PFSK-1 (cell line): ENCODE data around the gene PIK3C3.

Experiments used
- FOXP2 ChIP-seq: optimal IDR thresholded peaks from 2 replicates; pipeline ENCODE3; 2011; ENCODE audit warnings: borderline replicate concordance, control low read depth, inconsistent platforms; ENCODE audit not compliant: insufficient read depth; ENCODE audit errors: extremely low read length, extremely low read depth
- POLR2AphosphoS5 ChIP-seq: IDR thresholded peaks from 2 replicates; pipeline ENCODE4 v1.6.1; 2012; ENCODE audit warnings: low read depth, mild to moderate bottlenecking, control low read depth, low read length, moderate library complexity
- SIN3A ChIP-seq: IDR thresholded peaks from 2 replicates; pipeline ENCODE4 v1.6.1; 2012; ENCODE audit warnings: mild to moderate bottlenecking, low read length, moderate library complexity, borderline replicate concordance; ENCODE audit not compliant: insufficient read depth
- TAF1 ChIP-seq: IDR thresholded peaks from 2 replicates; pipeline ENCODE4 v1.6.1; 2012; ENCODE audit warnings: low read length, control low read depth, borderline replicate concordance; ENCODE audit not compliant: insufficient read depth
- TF ChIP-seq, protein P1 (sequence below), 2 experiments: IDR thresholded peaks; 2 replicates each; pipeline versions ENCODE4 v1.6.1 to v1.8.0; 2011 to 2012; ENCODE audit warnings: low read depth in 2 of 2, low read length in 2 of 2, control low read depth in 1 of 2, inconsistent platforms in 1 of 2, mild to moderate bottlenecking in 1 of 2, moderate library complexity in 1 of 2; ENCODE audit not compliant: insufficient read depth in 1 of 2

PIK3C3 gene

DNA sequence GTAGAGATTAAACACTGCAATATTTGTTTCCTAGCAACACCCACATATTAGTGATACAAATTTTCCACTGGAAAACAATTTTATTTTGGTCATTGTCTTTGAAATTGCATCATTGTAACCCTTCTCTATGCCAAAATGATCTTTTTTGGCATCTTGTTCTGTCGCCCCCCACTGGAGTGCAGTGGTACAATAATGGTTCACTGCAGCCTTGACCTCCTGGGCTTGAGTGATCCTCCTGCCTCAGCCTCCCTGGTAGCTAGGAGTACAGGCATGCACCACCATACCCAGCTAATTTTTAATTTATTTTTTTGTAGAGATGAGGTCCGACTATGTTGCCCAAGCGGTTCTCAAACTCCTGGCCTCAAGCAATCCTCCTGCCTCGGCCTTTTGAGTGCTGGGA lies 117.4 kb downstream of the PIK3C3 start:
- TF ChIP-seq FOXP2 (no peak), SIN3A (no peak), TAF1 (no peak), POLR2AphosphoS5 (no peak)
- TF ChIP-seq, protein P1, sequence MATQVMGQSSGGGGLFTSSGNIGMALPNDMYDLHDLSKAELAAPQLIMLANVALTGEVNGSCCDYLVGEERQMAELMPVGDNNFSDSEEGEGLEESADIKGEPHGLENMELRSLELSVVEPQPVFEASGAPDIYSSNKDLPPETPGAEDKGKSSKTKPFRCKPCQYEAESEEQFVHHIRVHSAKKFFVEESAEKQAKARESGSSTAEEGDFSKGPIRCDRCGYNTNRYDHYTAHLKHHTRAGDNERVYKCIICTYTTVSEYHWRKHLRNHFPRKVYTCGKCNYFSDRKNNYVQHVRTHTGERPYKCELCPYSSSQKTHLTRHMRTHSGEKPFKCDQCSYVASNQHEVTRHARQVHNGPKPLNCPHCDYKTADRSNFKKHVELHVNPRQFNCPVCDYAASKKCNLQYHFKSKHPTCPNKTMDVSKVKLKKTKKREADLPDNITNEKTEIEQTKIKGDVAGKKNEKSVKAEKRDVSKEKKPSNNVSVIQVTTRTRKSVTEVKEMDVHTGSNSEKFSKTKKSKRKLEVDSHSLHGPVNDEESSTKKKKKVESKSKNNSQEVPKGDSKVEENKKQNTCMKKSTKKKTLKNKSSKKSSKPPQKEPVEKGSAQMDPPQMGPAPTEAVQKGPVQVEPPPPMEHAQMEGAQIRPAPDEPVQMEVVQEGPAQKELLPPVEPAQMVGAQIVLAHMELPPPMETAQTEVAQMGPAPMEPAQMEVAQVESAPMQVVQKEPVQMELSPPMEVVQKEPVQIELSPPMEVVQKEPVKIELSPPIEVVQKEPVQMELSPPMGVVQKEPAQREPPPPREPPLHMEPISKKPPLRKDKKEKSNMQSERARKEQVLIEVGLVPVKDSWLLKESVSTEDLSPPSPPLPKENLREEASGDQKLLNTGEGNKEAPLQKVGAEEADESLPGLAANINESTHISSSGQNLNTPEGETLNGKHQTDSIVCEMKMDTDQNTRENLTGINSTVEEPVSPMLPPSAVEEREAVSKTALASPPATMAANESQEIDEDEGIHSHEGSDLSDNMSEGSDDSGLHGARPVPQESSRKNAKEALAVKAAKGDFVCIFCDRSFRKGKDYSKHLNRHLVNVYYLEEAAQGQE (IDR thresholded peaks at IDR 0.05; ENCODE audit: insufficient read depth in 1 of 2, low read depth in 2 of 2, low read length in 2 of 2) = no peak

DNA sequence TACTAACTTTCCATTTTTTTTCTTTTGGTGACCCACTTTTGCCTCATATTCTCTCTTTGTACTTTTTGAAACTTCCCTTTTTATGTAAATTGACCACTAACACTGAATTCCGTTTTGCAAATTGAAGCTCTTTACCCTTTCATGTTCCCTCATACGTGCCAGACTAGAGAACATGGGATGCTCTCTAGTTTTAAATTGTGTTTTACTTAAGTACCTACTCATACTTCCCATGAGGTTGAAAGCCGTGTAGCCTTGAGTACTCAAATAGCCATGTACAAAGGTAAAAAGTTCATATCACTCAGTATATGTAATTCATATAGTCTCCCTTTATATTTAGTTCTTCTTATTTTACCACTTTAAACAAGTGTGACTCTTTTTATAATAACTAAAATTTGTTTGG lies 119.7 kb downstream of the PIK3C3 start:
- TF ChIP-seq TAF1 (no peak), FOXP2 (no peak), POLR2AphosphoS5 (no peak), SIN3A (no peak)
- TF ChIP-seq, protein P1 (IDR thresholded peaks at IDR 0.05; ENCODE audit: insufficient read depth in 1 of 2, low read depth in 2 of 2, low read length in 2 of 2) = no peak

DNA sequence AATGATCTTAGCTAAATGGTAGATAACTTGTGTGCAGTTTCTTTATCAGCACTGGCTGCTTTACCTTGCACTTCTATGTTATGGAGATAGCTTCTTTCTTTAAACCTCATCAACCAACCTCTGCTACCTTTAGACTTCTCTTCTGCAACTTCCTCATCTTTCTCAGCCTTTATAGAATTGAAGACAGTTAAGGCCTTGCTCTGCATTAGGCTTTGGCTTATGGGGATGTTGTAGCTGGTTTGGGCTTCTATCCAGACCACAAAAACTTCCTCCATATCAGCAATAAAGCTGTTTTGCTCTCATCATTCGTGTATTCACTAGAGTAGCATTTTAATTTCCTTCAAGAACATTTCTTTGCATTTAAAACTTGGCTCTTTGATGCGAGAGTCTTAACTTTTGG lies 123.7 kb downstream of the PIK3C3 start:
- TF ChIP-seq POLR2AphosphoS5 (no peak), SIN3A (no peak)
- TF ChIP-seq, protein P1 (IDR thresholded peaks at IDR 0.05; ENCODE audit: insufficient read depth in 1 of 2, low read depth in 2 of 2, low read length in 2 of 2) = no peak

DNA sequence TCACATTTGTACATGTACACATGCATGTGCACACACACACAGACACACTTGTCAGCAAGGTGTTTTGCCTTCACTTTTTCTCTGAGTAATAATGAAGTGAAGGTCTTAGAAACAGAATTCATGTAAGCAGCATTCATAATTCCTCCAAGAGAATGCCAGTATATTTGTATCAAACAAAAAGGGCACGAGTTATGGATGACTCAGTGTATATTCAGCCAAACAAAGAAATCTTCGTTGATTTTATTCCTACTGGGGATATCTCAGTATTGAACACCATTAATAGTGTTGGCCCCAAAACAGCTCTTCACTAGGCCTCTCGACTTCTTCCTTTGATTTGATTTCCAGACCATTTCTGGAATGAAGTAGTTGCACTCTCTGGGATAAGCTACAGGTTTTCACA lies 125.3 kb downstream of the PIK3C3 start:
- TF ChIP-seq FOXP2 (no peak), TAF1 (no peak), SIN3A (no peak), POLR2AphosphoS5 (no peak)
- TF ChIP-seq, protein P1 (IDR thresholded peaks at IDR 0.05; ENCODE audit: insufficient read depth in 1 of 2, low read depth in 2 of 2, low read length in 2 of 2) = no peak

DNA sequence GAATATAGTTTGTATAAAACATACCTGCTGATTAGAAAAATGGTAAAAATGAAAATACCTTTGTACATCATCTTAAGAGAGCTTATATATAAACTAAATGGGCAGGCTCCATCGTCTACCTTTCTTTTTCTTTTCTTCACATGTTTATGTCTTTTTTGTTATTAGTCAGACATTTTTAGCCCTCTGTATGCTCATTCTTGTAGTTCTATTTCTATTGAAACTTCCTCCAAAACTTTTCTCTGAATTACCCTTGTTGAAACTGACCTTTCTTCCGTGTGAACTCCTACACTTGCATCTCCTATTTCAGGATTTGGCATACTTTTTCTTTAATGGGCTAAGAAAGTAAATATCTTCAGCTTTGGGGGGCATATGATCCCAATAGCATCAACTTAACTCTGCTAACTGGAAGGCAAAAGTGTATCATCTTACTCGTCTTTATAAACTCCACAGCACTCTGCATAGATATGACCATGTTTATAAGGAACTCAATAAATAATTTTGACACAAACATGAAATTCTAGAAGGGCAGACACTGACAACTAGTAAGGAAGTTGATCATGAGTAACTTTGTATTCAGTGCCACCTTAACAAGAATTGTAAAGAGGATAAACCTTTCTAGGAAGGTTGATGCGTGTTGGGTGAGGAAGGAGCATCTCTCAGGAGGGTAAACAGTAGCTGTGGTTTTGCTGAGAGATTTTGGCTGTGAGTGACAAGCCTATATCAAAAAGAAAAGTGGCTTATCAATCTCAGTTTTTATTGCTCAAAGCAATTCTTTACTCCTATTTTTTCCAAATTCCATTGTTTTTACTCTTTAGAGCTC lies 127.6 kb downstream of the PIK3C3 start:
- TF ChIP-seq TAF1 (no peak), FOXP2 (no peak), POLR2AphosphoS5 (no peak)
